ENCODE measurements around the gene AGTRAP. TPM values are rescaled to one million over a fixed set of nuclear protein-coding genes. Genes with fewer than 3 reads are reported as not detected.

AGTRAP gene
- total and polyA plus RNA-seq, 2 of the 4 experiments (the other 2 are of a cell fraction) = 21.5 to 57.7 TPM

GRCh38 chr1:11749996-11750395 lies 14.1 kb downstream of the AGTRAP start:
- intact Hi-C loops (cut with micrococcal nuclease) = no loop called here
- H3K14ac ChIP-seq (replicated peaks; ENCODE audit: low read depth, low read length) = no peak overlapping the region
- H3K27ac ChIP-seq (ENCODE audit: insufficient read depth, low read length) = no peak overlapping the region
- H3K4me2 ChIP-seq (ENCODE audit: low read depth, low read length) = no peak overlapping the region
- ChIA-PET CTCF (no interaction called here), POLR2A (ENCODE audit: unreplicated experiment) (no interaction called here)
- H2BK120ac ChIP-seq (ENCODE audit: low read depth, low read length) = no peak overlapping the region
- ATAC-seq (ENCODE audit: low read depth) (no peak), DNase-seq (no peak)
- no peak overlapping the region for H2AK5ac ChIP-seq (ENCODE audit: low read depth, low read length)
- no peaks in the 10 kb centered on the region for H3K9me3 ChIP-seq (ENCODE audit: control insufficient read depth, insufficient read depth, low read length)
- no peak overlapping the region for H3K23ac ChIP-seq (ENCODE audit: low read depth, low read length)
- H3K4ac ChIP-seq (ENCODE audit: low read depth, low read length) = no peak overlapping the region
- H3K36me3 ChIP-seq (ENCODE audit: control insufficient read depth, insufficient read depth, low read length) = peaks cover 27% of the 10 kb centered on the region
- in situ Hi-C loops (cut with MboI; ENCODE audit: low sequenced_read_pairs) = no loop called here
- H4K5ac ChIP-seq (ENCODE audit: low read depth, low read length) = no peak overlapping the region
- no peak overlapping the region for H2BK20ac ChIP-seq (ENCODE audit: low read depth, low read length)
- TF ChIP-seq RAD21 (IDR thresholded peaks at IDR 0.05; ENCODE audit: low read length) = no peak
- no peak for TF ChIP-seq RFX5 (IDR thresholded peaks at IDR 0.05; ENCODE audit: low read depth, low read length)
- TF ChIP-seq FOS (IDR thresholded peaks at IDR 0.05; ENCODE audit: low read depth, low read length) = no peak
- no peak for TF ChIP-seq RCOR1 (IDR thresholded peaks at IDR 0.05; ENCODE audit: insufficient replicate concordance, low read length)
- TF ChIP-seq NFE2L2 (IDR thresholded peaks at IDR 0.05; ENCODE audit: low read depth, low read length) = no peak
- TF ChIP-seq CHD1 (IDR thresholded peaks at IDR 0.05; ENCODE audit: low read depth, low read length) = no peak
- TF ChIP-seq USF2 (IDR thresholded peaks at IDR 0.05; ENCODE audit: low read depth, low read length) = no peak
- TF ChIP-seq MXI1 (IDR thresholded peaks at IDR 0.05; ENCODE audit: borderline replicate concordance, low read depth, low read length) = no peak
- TF ChIP-seq ELK1 (IDR thresholded peaks at IDR 0.05; ENCODE audit: borderline replicate concordance, low read depth, low read length) = no peak
- no peak for TF ChIP-seq CTCF (conservative IDR thresholded peaks at IDR 0.05; ENCODE audit: low read depth, low read length)
- no peak for TF ChIP-seq POLR2A (IDR thresholded peaks at IDR 0.05; ENCODE audit: low read depth, low read length)
- TF ChIP-seq SMC3 (IDR thresholded peaks at IDR 0.05; ENCODE audit: low read depth, low read length) = no peak
- TF ChIP-seq CEBPB (IDR thresholded peaks at IDR 0.05; ENCODE audit: low read depth, low read length) = no peak
- no peaks in the 10 kb centered on the region for H3K9me1 ChIP-seq (ENCODE audit: insufficient read depth, low read length)
- WGBS, 2 experiments (ENCODE audit: extremely low coverage in 2 of 2, insufficient read length in 1 of 2) = 97% methylated on average over 9 of the region's 15 CpGs; no CpG with 5 or more reads in 1 of the 2 experiments
- H3K18ac ChIP-seq (ENCODE audit: low read depth, low read length) = no peak overlapping the region
- 0 out of 2 replicates have a peak, but pooled peaks cover 3% of the 10 kb centered on the region for H3K27me3 ChIP-seq (ENCODE audit: control insufficient read depth, insufficient read depth, low read length)
- H3K4me3 ChIP-seq (ENCODE audit: insufficient read depth, low read depth, low read length) = no peak overlapping the region
- no peak overlapping the region for H4K91ac ChIP-seq (ENCODE audit: insufficient read depth, low read depth, low read length)
- dilution Hi-C loops (cut with HindIII; ENCODE audit: low sequenced_read_pairs, unreplicated experiment) = no loop called here
- no TSS peak for BruUV-seq (replicated peaks)
- H3K56ac ChIP-seq (ENCODE audit: extremely low read depth, insufficient read depth, low read length) = no peak overlapping the region
- no peak overlapping the region for H2AFZ ChIP-seq (replicated peaks; ENCODE audit: low read length, poor library complexity)
- no peak overlapping the region for H2BK15ac ChIP-seq (ENCODE audit: low read depth, low read length)
- H2BK5ac ChIP-seq (ENCODE audit: low read depth, low read length, poor library complexity, severe bottlenecking) = no peak overlapping the region
- no peaks in the 10 kb centered on the region for H4K20me1 ChIP-seq (ENCODE audit: insufficient read depth, low read length)
- H2AK9ac ChIP-seq (replicated peaks; ENCODE audit: low read depth, low read length, poor library complexity) = no peak overlapping the region
- no peaks in the 10 kb centered on the region for H3K4me1 ChIP-seq (ENCODE audit: control insufficient read depth, insufficient read depth, low read length)
- H4K8ac ChIP-seq (ENCODE audit: low read depth in 2 of 2, low read length in 2 of 2) = no peak overlapping the region
- no peak overlapping the region for H3K9ac ChIP-seq (ENCODE audit: low read depth, low read length)
- no peaks in the 10 kb centered on the region for H3K79me1 ChIP-seq (ENCODE audit: low read depth in 1 of 2, low read length in 2 of 2)

All from IMR-90 (cell line).